ENCODE measurements around the gene KLHL21. TPM values are rescaled to one million over a fixed set of nuclear protein-coding genes. Genes with fewer than 3 reads are reported as not detected.

The KLHL21 gene
- total RNA-seq, 1 experiment from 2014 or later: 27.5 TPM

DNA sequence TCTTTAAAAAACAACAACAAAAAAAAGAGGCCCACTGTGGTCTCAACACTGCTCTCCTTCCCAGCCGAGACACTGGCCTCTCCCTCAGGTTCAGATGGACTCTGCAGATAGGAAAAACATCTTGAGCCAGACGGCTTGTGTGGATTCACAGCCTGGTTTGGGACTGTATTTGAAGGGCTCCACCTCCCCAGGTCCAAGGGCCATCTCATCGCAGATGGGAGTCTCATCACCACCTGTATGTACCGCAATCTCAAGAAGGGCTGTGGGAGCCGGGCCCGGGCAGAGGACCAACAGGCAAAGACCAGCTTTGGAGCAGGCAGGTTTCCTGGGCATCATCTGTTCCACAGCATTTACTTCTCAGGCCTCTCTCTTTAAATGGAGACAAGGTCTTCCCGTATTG lies 12.6 kb downstream of the KLHL21 start:
- Histone ChIP-seq H3K4me2 (ENCODE audit: low read length) (no peak overlapping the region), H3K79me2 (ENCODE audit: insufficient read depth, low read length) (peaks cover 26% of the 10 kb centered on the region; the same call in 1 of the 2 replicates), H3K4me1 (ENCODE audit: control insufficient read depth in 1 of 2, insufficient read depth in 2 of 2, low read length in 2 of 2) (no peaks in the 10 kb centered on the region), H3K9me3 (ENCODE audit: control insufficient read depth in 1 of 2, insufficient read depth in 1 of 2, low read depth in 1 of 2, low read length in 2 of 2) (no peaks in the 10 kb centered on the region), H3K4me3 (replicated peaks in 1 of 2; ENCODE audit: low read depth in 1 of 2, low read length in 2 of 2) (no peak overlapping the region), H3K9ac (ENCODE audit: low read length) (no peak overlapping the region), H3K36me3 (ENCODE audit: control insufficient read depth in 1 of 2, insufficient read depth in 2 of 2, low read length in 2 of 2) (peaks cover 12 to 45% of the 10 kb centered on the region in 2 experiments; a peak in 3 of 4 replicates), H3K27ac (ENCODE audit: low read depth, low read length) (no peak overlapping the region), H4K20me1 (ENCODE audit: insufficient read depth) (no peaks in the 10 kb centered on the region), H3K27me3 (ENCODE audit: insufficient read depth, low read length) (no peaks in the 10 kb centered on the region), H3K9me2 (ENCODE audit: insufficient read depth) (no peaks in the 10 kb centered on the region), H2AFZ (ENCODE audit: low read depth, low read length, poor library complexity, severe bottlenecking) (no peak overlapping the region)
- ChIA-PET POLR2A (interaction anchor here (1.1 kb wide), 1 partner anchor 10 kb away, joined by 3 read pairs; the partner anchor contains the start of gene ZBTB48), CTCF (no interaction called here), RAD21 (ENCODE audit: low non-redundant PET in 1 of 2, low total read pairs in 2 of 2, uncharacterized antibody in 2 of 2, unreplicated experiment in 2 of 2) (no interaction called here)
- intact Hi-C loops (cut with micrococcal nuclease): no loop called here
- DNase-seq (ENCODE audit: low read depth, low spot score) (no peak), ATAC-seq (no peak)
- no TSS peak for BruUV-seq (replicated peaks)
- no peak for TF ChIP-seq EZH2phosphoT487 (IDR thresholded peaks at IDR 0.05; ENCODE audit: borderline replicate concordance)

DNA sequence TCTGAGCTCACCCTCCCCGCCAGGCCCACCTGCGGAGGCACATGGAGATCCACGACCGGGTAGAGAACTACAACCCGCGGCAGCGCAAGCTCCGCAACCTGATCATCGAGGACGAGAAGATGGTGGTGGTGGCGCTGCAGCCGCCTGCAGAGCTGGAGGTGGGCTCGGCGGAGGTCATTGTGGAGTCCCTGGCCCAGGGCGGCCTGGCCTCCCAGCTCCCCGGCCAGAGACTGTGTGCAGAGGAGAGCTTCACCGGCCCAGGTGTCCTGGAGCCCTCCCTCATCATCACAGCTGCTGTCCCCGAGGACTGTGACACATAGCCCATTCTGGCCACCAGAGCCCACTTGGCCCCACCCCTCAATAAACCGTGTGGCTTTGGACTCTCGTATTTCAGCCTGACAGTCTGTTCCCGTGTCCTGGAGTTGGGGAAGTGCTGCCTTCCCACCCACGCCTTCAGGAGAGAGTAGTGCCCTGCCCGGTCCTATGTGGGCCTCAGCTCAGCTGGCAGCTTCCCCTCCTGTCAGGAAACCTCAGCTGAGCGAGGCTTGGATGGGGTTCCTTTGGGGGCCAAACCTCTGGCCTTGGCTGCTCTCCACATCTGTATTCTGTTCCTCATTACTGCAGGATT lies 13.7 kb downstream of the KLHL21 start:
- Histone ChIP-seq H3K79me2 (ENCODE audit: insufficient read depth, low read length) (peaks cover 19% of the 10 kb centered on the region; the same call in 1 of the 2 replicates), H3K9ac (ENCODE audit: low read length) (no peak overlapping the region), H3K27me3 (ENCODE audit: insufficient read depth, low read length) (no peaks in the 10 kb centered on the region), H3K4me3 (replicated peaks in 1 of 2; ENCODE audit: low read depth in 1 of 2, low read length in 2 of 2) (no peak overlapping the region), H3K9me2 (ENCODE audit: insufficient read depth) (no peaks in the 10 kb centered on the region), H3K4me2 (ENCODE audit: low read length) (no peak overlapping the region), H3K9me3 (ENCODE audit: control insufficient read depth in 1 of 2, insufficient read depth in 1 of 2, low read depth in 1 of 2, low read length in 2 of 2) (no peaks in the 10 kb centered on the region), H3K4me1 (ENCODE audit: control insufficient read depth in 1 of 2, insufficient read depth in 2 of 2, low read length in 2 of 2) (no peaks in the 10 kb centered on the region), H4K20me1 (ENCODE audit: insufficient read depth) (no peaks in the 10 kb centered on the region), H3K27ac (ENCODE audit: low read depth, low read length) (no peak overlapping the region), H3K36me3 (ENCODE audit: control insufficient read depth in 1 of 2, insufficient read depth in 2 of 2, low read length in 2 of 2) (peaks cover 9 to 36% of the 10 kb centered on the region in 2 experiments; a peak in 3 of 4 replicates), H2AFZ (ENCODE audit: low read depth, low read length, poor library complexity, severe bottlenecking) (no peak overlapping the region)
- ATAC-seq (peak; percentile 10; the same call in 1 of the 2 replicates), DNase-seq (ENCODE audit: low read depth, low spot score) (no peak)
- CTCF ChIA-PET: no interaction called here
- intact Hi-C loops (cut with micrococcal nuclease): no loop called here
- BruUV-seq (replicated peaks): no TSS peak
- POLR2A ChIA-PET: interaction anchor here (1.1 kb wide), 1 partner anchor 9 kb away, joined by 3 read pairs; the partner anchor contains the start of gene ZBTB48
- RAD21 ChIA-PET (ENCODE audit: low non-redundant PET in 1 of 2, low total read pairs in 2 of 2, uncharacterized antibody in 2 of 2, unreplicated experiment in 2 of 2): no interaction called here
- TF ChIP-seq ZFX (IDR thresholded peaks at IDR 0.05) (no peak), EGR1 (IDR thresholded peaks at IDR 0.05; ENCODE audit: low read depth) (no peak), TCF7L2 (IDR thresholded peaks at IDR 0.05; ENCODE audit: borderline replicate concordance, extremely low read depth, insufficient read depth, insufficient read length) (no peak), RAD21 (IDR thresholded peaks at IDR 0.05; ENCODE audit: low read depth) (no peak), ZBTB33 (IDR thresholded peaks at IDR 0.05; ENCODE audit: extremely low read depth, insufficient replicate concordance, low read length) (no peak), SIN3A (IDR thresholded peaks at IDR 0.05; ENCODE audit: low read depth) (no peak), ZNF274 (IDR thresholded peaks at IDR 0.05; ENCODE audit: low read depth, low read length) (no peak), POLR2A (IDR thresholded peaks at IDR 0.05; ENCODE audit: borderline replicate concordance, extremely low read depth, insufficient read depth, insufficient read length) (no peak)
- TF ChIP-seq, protein P1, sequence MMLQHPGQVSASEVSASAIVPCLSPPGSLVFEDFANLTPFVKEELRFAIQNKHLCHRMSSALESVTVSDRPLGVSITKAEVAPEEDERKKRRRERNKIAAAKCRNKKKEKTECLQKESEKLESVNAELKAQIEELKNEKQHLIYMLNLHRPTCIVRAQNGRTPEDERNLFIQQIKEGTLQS (IDR thresholded peaks at IDR 0.05): no peak
- TF ChIP-seq, protein P2, sequence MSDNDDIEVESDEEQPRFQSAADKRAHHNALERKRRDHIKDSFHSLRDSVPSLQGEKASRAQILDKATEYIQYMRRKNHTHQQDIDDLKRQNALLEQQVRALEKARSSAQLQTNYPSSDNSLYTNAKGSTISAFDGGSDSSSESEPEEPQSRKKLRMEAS (IDR thresholded peaks at IDR 0.05): no peak
- TF ChIP-seq, protein P3, sequence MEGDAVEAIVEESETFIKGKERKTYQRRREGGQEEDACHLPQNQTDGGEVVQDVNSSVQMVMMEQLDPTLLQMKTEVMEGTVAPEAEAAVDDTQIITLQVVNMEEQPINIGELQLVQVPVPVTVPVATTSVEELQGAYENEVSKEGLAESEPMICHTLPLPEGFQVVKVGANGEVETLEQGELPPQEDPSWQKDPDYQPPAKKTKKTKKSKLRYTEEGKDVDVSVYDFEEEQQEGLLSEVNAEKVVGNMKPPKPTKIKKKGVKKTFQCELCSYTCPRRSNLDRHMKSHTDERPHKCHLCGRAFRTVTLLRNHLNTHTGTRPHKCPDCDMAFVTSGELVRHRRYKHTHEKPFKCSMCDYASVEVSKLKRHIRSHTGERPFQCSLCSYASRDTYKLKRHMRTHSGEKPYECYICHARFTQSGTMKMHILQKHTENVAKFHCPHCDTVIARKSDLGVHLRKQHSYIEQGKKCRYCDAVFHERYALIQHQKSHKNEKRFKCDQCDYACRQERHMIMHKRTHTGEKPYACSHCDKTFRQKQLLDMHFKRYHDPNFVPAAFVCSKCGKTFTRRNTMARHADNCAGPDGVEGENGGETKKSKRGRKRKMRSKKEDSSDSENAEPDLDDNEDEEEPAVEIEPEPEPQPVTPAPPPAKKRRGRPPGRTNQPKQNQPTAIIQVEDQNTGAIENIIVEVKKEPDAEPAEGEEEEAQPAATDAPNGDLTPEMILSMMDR (IDR thresholded peaks at IDR 0.05 in 2 of 3, conservative IDR thresholded peaks at IDR 0.05 in 1 of 3; ENCODE audit: borderline replicate concordance in 1 of 3, insufficient read depth in 1 of 3, low read depth in 2 of 3, low read length in 2 of 3): no peak
